ENCODE measurements around the gene PACSIN2.

PACSIN2 gene

GRCh38 chr22:42847110-42847509 lies 167.8 kb downstream of the PACSIN2 start:
- Histone ChIP-seq H2AFZ (ENCODE audit: low read depth, low read length) (no peak overlapping the region), H3K36me3 (ENCODE audit: insufficient read depth, low read length) (peaks cover 42% of the 10 kb centered on the region), H3K9ac (ENCODE audit: low read depth, low read length) (no peak overlapping the region), H3K4me1 (ENCODE audit: insufficient read depth, low read length) (no peaks in the 10 kb centered on the region), H3K9me3 (ENCODE audit: insufficient read depth, low read length, severe bottlenecking) (no peaks in the 10 kb centered on the region), H3K27me3 (ENCODE audit: insufficient read depth, low read length, poor library complexity) (no peaks in the 10 kb centered on the region), H3K4me3 (ENCODE audit: low read depth in 1 of 2, low read length in 2 of 2) (no peak overlapping the region), H3K4me2 (ENCODE audit: insufficient read depth, low read length) (no peak overlapping the region), H3K79me2 (ENCODE audit: insufficient read depth, low read length) (peaks cover 56% of the 10 kb centered on the region), H4K20me1 (ENCODE audit: insufficient read depth, low read length) (peaks cover 22% of the 10 kb centered on the region), H3K27ac (ENCODE audit: low read length) (no peak overlapping the region)
- no peak for TF ChIP-seq EZH2 (IDR thresholded peaks at IDR 0.05; ENCODE audit: borderline replicate concordance, low read depth, low read length, severe bottlenecking)
- no peak for TF ChIP-seq CTCF (IDR thresholded peaks at IDR 0.05; ENCODE audit: borderline replicate concordance, extremely low read depth, low read length, poor library complexity, severe bottlenecking)
- ATAC-seq (ENCODE audit: insufficient read depth, low read depth): no peak
- DNase-seq: no peak

GRCh38 chr22:42844756-42845155 lies 170.2 kb downstream of the PACSIN2 start:
- peaks cover 11% of the 10 kb centered on the region for H4K20me1 ChIP-seq (ENCODE audit: insufficient read depth, low read length)
- H3K9ac ChIP-seq (ENCODE audit: low read depth, low read length): no peak overlapping the region
- no peaks in the 10 kb centered on the region for H3K4me1 ChIP-seq (ENCODE audit: insufficient read depth, low read length)
- H3K79me2 ChIP-seq (ENCODE audit: insufficient read depth, low read length): peaks cover 32% of the 10 kb centered on the region
- H3K27ac ChIP-seq (ENCODE audit: low read length): no peak overlapping the region
- H3K9me3 ChIP-seq (ENCODE audit: insufficient read depth, low read length, severe bottlenecking): no peaks in the 10 kb centered on the region
- ATAC-seq (ENCODE audit: insufficient read depth, low read depth) (no peak), DNase-seq (no peak)
- TF ChIP-seq EZH2 (IDR thresholded peaks at IDR 0.05; ENCODE audit: borderline replicate concordance, low read depth, low read length, severe bottlenecking) (no peak), CTCF (IDR thresholded peaks at IDR 0.05; ENCODE audit: borderline replicate concordance, extremely low read depth, low read length, poor library complexity, severe bottlenecking) (no peak)
- no peak overlapping the region for H3K4me2 ChIP-seq (ENCODE audit: insufficient read depth, low read length)
- no peak overlapping the region for H2AFZ ChIP-seq (ENCODE audit: low read depth, low read length)
- no peaks in the 10 kb centered on the region for H3K27me3 ChIP-seq (ENCODE audit: insufficient read depth, low read length, poor library complexity)
- H3K36me3 ChIP-seq (ENCODE audit: insufficient read depth, low read length): peaks cover 60% of the 10 kb centered on the region
- no peak overlapping the region for H3K4me3 ChIP-seq (ENCODE audit: low read depth in 1 of 2, low read length in 2 of 2)

GRCh38 chr22:42842658-42843370 lies 172.1 kb downstream of the PACSIN2 start:
- no peaks in the 10 kb centered on the region; the same call in 1 of the 2 replicates for H4K20me1 ChIP-seq (ENCODE audit: insufficient read depth, low read length)
- no peaks in the 10 kb centered on the region for H3K27me3 ChIP-seq (ENCODE audit: insufficient read depth, low read length, poor library complexity)
- H3K36me3 ChIP-seq (ENCODE audit: insufficient read depth, low read length): peaks cover 65% of the 10 kb centered on the region
- H3K27ac ChIP-seq (ENCODE audit: low read length): no peak overlapping the region
- no peak overlapping the region for H2AFZ ChIP-seq (ENCODE audit: low read depth, low read length)
- H3K79me2 ChIP-seq (ENCODE audit: insufficient read depth, low read length): peaks cover 16% of the 10 kb centered on the region; the same call in 1 of the 2 replicates
- H3K4me1 ChIP-seq (ENCODE audit: insufficient read depth, low read length): no peaks in the 10 kb centered on the region
- ATAC-seq (ENCODE audit: insufficient read depth, low read depth) (no peak), DNase-seq (no peak)
- no peak for TF ChIP-seq CTCF (IDR thresholded peaks at IDR 0.05; ENCODE audit: borderline replicate concordance, extremely low read depth, low read length, poor library complexity, severe bottlenecking)
- TF ChIP-seq EZH2 (IDR thresholded peaks at IDR 0.05; ENCODE audit: borderline replicate concordance, low read depth, low read length, severe bottlenecking): no peak
- H3K9me3 ChIP-seq (ENCODE audit: insufficient read depth, low read length, severe bottlenecking): no peaks in the 10 kb centered on the region
- no peak overlapping the region for H3K9ac ChIP-seq (ENCODE audit: low read depth, low read length)
- H3K4me2 ChIP-seq (ENCODE audit: insufficient read depth, low read length): no peak overlapping the region
- H3K4me3 ChIP-seq (ENCODE audit: low read depth in 1 of 2, low read length in 2 of 2): no peak overlapping the region
